Neural crest cell (in vitro differentiated cells): Measurements from ENCODE around the gene MCRIP1. TPM values are rescaled to one million over a fixed set of nuclear protein-coding genes. Genes with fewer than 3 reads are reported as not detected.

Source experiments
- DNase-seq: peaks from one replicate; pipeline ENCODE4 v3.0.0; 2021; ENCODE audit warnings: low read depth, mixed read lengths, low spot score
- H3K27ac Mint-ChIP-seq: one replicate; pipeline ENCODE4 v1.8.0; 2021; ENCODE audit warnings: mild to moderate bottlenecking, mixed read lengths; ENCODE audit not compliant: unreplicated experiment
- H3K27me3 Mint-ChIP-seq: 2 replicates; pipeline ENCODE4 v1.8.0; 2021; ENCODE audit warnings: low read depth, mild to moderate bottlenecking, mixed read lengths
- H3K36me3 Mint-ChIP-seq: 2 replicates; pipeline ENCODE4 v1.8.0; 2021; ENCODE audit warnings: low read depth, mild to moderate bottlenecking, mixed read lengths
- H3K4me1 Mint-ChIP-seq: 2 replicates; pipeline ENCODE4 v1.8.0; 2021; ENCODE audit warnings: mixed read lengths
- H3K4me3 Mint-ChIP-seq: one replicate; pipeline ENCODE4 v1.8.0; 2021; ENCODE audit warnings: mild to moderate bottlenecking, mixed read lengths
- H3K9me3 Mint-ChIP-seq: 2 replicates; pipeline ENCODE4 v1.8.0; 2021; ENCODE audit warnings: mixed read lengths
- CTCF ChIP-seq: fragments of 200-600 bp; sonication (generic); conservative IDR thresholded peaks from 2 replicates; pipeline ENCODE4 v1.5.0; 2021; ENCODE audit warnings: antibody characterized with exemption, mild to moderate bottlenecking
- total RNA-seq: library from RNA; stranded (reverse); gene quantifications from 2 replicates; pipeline ENCODE4 v1.2.1, GENCODE V29; 2021

MCRIP1 gene
- total RNA-seq, 1 donor from 2014 or later = 200 TPM

- Mint-ChIP-seq H3K27ac (no peak overlapping the region), H3K36me3 (no peaks in the 10 kb centered on the region), H3K4me1 (no peaks in the 10 kb centered on the region), H3K4me3 (no peak overlapping the region), H3K27me3 (no peaks in the 10 kb centered on the region), H3K9me3 (no peaks in the 10 kb centered on the region)
- no peak for DNase-seq
- no peak for TF ChIP-seq CTCF
Observed at GRCh38 chr17:81844327-81844851, 11.3 kb upstream of the MCRIP1 start.

GRCh38 chr17:81843713-81844326 lies 10.7 kb upstream of the MCRIP1 start:
- no peak overlapping the region for H3K27ac Mint-ChIP-seq

GRCh38 chr17:81842725-81843504 lies 9.8 kb upstream of the MCRIP1 start:
- no peak overlapping the region for H3K4me3 Mint-ChIP-seq
- H3K27ac Mint-ChIP-seq = no peak overlapping the region
- no peaks in the 10 kb centered on the region for H3K36me3 Mint-ChIP-seq
- H3K27me3 Mint-ChIP-seq = no peaks in the 10 kb centered on the region
- H3K9me3 Mint-ChIP-seq = no peaks in the 10 kb centered on the region
- no peaks in the 10 kb centered on the region for H3K4me1 Mint-ChIP-seq
- DNase-seq = no peak
- no peak for TF ChIP-seq CTCF

More at GRCh38 chr17:81843713-81844326, 10.7 kb upstream of the MCRIP1 start:
- no peak overlapping the region for H3K4me3 Mint-ChIP-seq
- H3K9me3 Mint-ChIP-seq = no peaks in the 10 kb centered on the region
- H3K27me3 Mint-ChIP-seq = no peaks in the 10 kb centered on the region
- no peak for TF ChIP-seq CTCF
- no peaks in the 10 kb centered on the region for H3K4me1 Mint-ChIP-seq
- no peaks in the 10 kb centered on the region for H3K36me3 Mint-ChIP-seq
- DNase-seq = no peak

- Mint-ChIP-seq H3K27ac (no peak overlapping the region), H3K36me3 (no peaks in the 10 kb centered on the region), H3K27me3 (no peaks in the 10 kb centered on the region), H3K4me3 (no peak overlapping the region), H3K9me3 (no peaks in the 10 kb centered on the region), H3K4me1 (no peaks in the 10 kb centered on the region)
- no peak for DNase-seq
- no peak for TF ChIP-seq CTCF
Observed at GRCh38 chr17:81842378-81842724, 9.3 kb upstream of the MCRIP1 start.

GRCh38 chr17:81841866-81842265 lies 8.8 kb upstream of the MCRIP1 start:
- Mint-ChIP-seq H3K27ac (no peak overlapping the region), H3K4me3 (no peak overlapping the region), H3K27me3 (no peaks in the 10 kb centered on the region), H3K4me1 (no peaks in the 10 kb centered on the region), H3K9me3 (no peaks in the 10 kb centered on the region), H3K36me3 (no peaks in the 10 kb centered on the region)
- no peak for TF ChIP-seq CTCF
- no peak for DNase-seq
